Fibroblast of skin of left biceps (primary cell): Measurements from ENCODE around the gene KRABD2.
"Not testable (repeated sequence)": the region's sequence is repeated elsewhere in the genome, so short reads cannot be mapped to it uniquely, and the experiment has no call there.

Experiments used
- DNase-seq, 2 experiments: peaks; one replicate each; pipeline ENCODE4 v3.0.0-alpha.2; 2013; ENCODE audit warnings: low read depth in 2 of 2

Gene KRABD2

GRCh38 chr17:8360751-8361150 lies 15.8 kb downstream of the KRABD2 start:
- DNase-seq, result no peak

GRCh38 chr17:8360260-8360659 lies 16.2 kb downstream of the KRABD2 start:
- no peak for DNase-seq

GRCh38 chr17:8359769-8360168 lies 16.7 kb downstream of the KRABD2 start:
- peak; percentile 55 to 66 for DNase-seq

- DNase-seq, result no peak
Measured at GRCh38 chr17:8357910-8358309, 18.6 kb downstream of the KRABD2 start.

- no peak for DNase-seq
Measured at GRCh38 chr17:8354236-8354635, 22.3 kb downstream of the KRABD2 start.

GRCh38 chr17:8353736-8354135 lies 22.8 kb downstream of the KRABD2 start:
- DNase-seq, result no peak

GRCh38 chr17:8350339-8350738 lies 26.2 kb downstream of the KRABD2 start:
- DNase-seq, result no peak

- DNase-seq, result not testable (repeated sequence)
Measured at GRCh38 chr17:8347001-8347400, 29.5 kb downstream of the KRABD2 start.

- DNase-seq, result no peak
Measured at GRCh38 chr17:8345951-8346665, 30.4 kb downstream of the KRABD2 start.

- DNase-seq, result no peak
Measured at GRCh38 chr17:8345052-8345690, 31.3 kb downstream of the KRABD2 start.

GRCh38 chr17:8341456-8341855 lies 35.0 kb downstream of the KRABD2 start:
- DNase-seq, result peak in 1 of 2 experiments; percentile 6

GRCh38 chr17:8339540-8339939 lies 37.0 kb downstream of the KRABD2 start, which contains the start of gene ODF4:
Gene ODF4 (plus strand): TSS chr17:8339840. CDS start chr17:8340052, 212 bp downstream.
- no peak for DNase-seq

- DNase-seq, result peak in 1 of 2 experiments; percentile 8
Measured at GRCh38 chr17:8338753-8339140, 37.8 kb downstream of the KRABD2 start.

GRCh38 chr17:8337802-8338752 lies 38.4 kb downstream of the KRABD2 start:
- no peak for DNase-seq

- no peak for DNase-seq
Measured at GRCh38 chr17:8333281-8333680, 43.2 kb downstream of the KRABD2 start.

- DNase-seq, result no peak
Measured at GRCh38 chr17:8332688-8333087, 43.8 kb downstream of the KRABD2 start.

GRCh38 chr17:8332128-8332527 lies 44.4 kb downstream of the KRABD2 start:
- no peak for DNase-seq

- no peak for DNase-seq
Measured at GRCh38 chr17:8327303-8327649, 49.2 kb downstream of the KRABD2 start.
